HG02759 (cell line): Measurements from ENCODE around the gene SPRING1.
A peak's percentile ranks its signal among the peaks of the same experiment; 100 is the strongest.

Experiments
- ATAC-seq: cut with Tn5 transposase; IDR thresholded peaks from one replicate; pipeline ENCODE4 v1.9.1; 2021; ENCODE audit warnings: mild to moderate bottlenecking, moderate library complexity; ENCODE audit not compliant: unreplicated experiment

SPRING1 gene

DNA sequence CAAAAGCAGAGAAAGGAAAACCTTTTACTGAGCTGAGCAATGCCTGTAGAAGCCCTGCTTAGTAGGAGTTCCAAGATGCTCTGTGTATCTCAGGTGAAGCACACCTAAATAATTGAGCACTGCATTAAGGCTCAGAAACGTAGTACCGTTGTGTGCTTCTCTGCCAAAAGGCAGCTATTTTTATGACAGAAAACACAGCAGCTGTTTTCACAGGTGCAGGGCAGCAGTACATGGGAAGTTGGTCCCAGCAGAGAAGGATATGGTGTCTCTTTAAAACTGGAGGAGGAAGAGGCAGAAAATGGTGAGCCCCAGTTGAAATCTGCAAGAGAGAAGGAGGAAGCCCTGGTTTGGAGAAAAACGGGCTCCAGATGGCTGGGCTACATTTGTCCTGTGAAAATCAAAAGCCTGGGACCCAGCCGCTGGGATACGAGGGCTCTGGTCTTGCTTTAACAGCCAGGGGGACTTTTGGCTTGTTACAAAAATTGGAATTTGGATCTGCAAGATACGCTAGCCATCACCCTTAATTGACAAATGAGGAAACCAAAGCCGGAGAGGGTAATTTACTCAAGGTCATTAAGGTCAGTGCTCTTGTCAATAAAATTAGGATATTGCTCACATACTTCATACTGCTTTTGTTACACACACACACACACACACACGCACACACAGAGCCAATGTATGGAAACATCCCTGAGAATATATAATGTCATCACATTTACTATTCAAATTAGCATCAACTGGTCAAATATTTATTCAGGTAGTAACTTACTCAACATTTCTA lies 27.3 kb downstream of the SPRING1 start:
- ATAC-seq = no peak

DNA sequence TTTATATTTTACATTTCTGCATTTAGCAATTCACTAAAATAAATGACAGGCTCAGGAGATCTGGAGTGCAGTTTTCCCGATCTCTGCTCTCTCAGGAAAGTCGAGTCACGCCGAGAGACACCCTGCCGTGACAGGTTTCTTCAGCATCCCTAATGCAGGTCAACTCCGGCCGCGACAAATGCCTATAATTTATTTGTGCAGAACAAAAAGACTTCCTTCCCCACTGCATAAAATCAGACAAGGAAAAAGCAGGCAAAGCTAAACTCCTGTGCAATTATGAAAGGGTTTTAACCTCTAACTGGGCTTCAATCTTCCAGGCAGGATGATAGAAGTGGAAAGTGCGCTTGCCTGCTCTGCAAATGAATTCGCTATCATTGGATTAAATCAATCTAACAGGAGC lies 28.1 kb downstream of the SPRING1 start:
- no peak for ATAC-seq

- ATAC-seq = peak; percentile 70
Observed at GRCh38 chr12:116708826-116709756, 28.8 kb downstream of the SPRING1 start.

GRCh38 chr12:116707751-116708150 lies 30.1 kb downstream of the SPRING1 start:
- no peak for ATAC-seq

GRCh38 chr12:116703214-116703795 lies 34.6 kb downstream of the SPRING1 start:
- ATAC-seq = no peak

GRCh38 chr12:116701432-116701831 lies 36.4 kb downstream of the SPRING1 start:
- no peak for ATAC-seq

DNA sequence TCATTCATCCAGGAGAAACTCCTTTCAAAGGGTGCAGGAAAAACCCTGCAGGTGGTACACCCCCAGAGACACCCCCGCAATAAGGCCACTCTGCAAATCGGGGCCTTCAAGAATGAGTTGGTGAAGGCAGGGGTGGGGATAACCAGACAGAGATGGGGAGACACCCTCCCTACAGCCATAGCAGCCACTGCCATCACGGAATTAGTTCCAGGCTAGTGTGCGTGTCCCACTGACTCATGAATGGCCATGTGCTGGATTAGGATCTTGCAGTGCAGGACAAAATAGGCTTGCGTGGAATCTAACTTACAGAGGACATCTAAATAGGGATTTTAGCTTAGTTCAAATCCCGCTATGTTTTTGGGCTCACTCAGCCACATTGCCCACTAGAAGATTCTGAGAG lies 37.8 kb downstream of the SPRING1 start:
- no peak for ATAC-seq

DNA sequence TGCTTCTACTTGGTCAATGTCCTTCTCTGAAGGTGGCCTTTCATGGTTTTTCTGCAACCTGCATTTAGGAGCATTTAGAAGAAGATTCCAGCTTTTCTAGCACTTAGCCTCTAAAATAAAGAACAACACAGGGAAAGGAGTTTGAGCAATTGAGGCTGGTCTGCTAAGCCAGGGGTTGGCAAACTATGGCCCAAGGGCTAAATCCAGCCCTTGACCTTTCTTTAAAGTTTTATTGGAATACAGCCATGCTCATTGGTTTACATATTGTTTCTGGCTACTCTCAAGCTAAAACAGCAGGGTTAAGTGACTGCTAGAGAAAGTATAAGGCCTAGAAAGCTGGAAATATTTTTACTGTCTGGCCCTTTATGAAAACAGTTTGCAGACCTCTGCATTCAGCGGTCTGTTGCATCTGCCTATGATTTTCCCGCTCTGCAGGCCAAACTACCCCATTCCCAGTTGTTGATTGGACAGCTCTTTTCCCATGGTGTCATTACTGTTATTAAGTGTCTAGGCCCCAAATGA lies 39.3 kb downstream of the SPRING1 start:
- ATAC-seq = no peak

- ATAC-seq = no peak
Observed at GRCh38 chr12:116698116-116698515, 39.8 kb downstream of the SPRING1 start.

DNA sequence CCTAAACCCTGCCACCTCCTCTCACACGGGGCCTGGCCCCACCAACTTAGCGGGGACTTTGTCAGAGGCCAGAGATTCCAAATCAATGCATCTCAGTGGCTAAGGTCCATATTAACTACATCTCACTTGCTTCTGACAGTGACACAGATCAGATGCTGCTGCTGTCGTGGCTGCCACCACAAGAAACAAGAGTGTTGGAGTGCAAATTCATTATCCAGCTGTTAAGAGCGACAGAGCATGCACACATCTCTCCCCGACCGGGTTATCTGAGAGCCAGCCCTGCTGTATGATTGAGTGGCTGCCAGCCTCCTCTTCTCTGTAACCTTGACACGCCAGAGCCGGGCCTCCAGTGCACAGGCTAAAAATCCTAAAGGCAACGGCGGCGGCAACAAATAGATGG lies 40.2 kb downstream of the SPRING1 start:
- no peak for ATAC-seq

GRCh38 chr12:116697305-116697704 lies 40.6 kb downstream of the SPRING1 start:
- ATAC-seq = no peak

DNA sequence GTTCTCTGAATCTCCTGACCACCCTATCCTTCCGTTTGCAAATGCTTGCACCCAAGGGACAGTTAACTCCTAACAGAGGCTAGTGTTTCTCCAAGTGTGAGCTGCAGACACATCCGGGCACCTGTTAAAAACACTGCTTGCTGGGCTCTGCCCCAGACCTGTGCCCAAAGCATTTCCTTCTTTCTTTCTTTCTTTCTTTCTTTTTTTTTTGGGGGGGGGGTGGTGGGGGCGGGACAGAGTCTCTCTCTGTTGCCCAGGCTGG lies 42.5 kb downstream of the SPRING1 start:
- no peak for ATAC-seq

DNA sequence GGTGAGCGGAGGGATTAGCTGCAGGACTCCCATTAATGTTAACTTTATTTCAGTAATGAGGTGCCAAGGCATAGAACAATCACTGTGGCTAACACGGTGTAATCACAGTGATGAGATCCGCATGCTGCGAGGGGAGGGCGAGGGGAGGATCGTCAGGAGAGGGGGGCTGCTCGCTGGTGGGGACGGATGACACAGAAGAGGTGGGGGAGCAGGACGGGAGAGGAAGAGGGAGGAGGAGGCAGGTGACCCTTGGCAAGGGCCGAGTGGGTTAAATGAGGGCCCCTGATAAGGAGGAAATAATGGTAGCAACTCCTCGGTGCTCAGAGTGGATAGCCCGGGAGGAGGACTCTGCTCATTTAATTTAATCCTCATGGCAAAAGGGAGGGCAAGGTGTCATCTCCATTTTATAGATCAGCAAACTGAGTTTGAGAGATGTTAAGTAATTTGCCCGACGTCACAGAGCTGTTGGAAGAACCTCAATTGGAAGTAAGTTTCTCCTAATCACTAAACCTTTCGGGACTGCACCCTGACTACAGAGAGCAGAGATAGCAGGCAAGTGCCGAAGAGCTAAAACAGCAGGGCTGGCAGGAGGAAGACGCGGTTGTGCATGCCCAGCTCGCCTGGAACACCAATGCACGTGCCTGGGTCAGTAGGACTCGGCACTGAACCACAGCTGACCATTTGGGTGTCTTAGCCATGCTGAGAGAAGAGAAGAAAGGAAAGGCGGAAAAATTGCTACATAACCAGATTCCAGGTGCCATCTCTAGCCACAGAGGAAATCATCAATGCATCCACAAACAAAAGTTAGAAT lies 43.0 kb downstream of the SPRING1 start:
- ATAC-seq = no peak

GRCh38 chr12:116693286-116694227 lies 44.3 kb downstream of the SPRING1 start:
- ATAC-seq = no peak

DNA sequence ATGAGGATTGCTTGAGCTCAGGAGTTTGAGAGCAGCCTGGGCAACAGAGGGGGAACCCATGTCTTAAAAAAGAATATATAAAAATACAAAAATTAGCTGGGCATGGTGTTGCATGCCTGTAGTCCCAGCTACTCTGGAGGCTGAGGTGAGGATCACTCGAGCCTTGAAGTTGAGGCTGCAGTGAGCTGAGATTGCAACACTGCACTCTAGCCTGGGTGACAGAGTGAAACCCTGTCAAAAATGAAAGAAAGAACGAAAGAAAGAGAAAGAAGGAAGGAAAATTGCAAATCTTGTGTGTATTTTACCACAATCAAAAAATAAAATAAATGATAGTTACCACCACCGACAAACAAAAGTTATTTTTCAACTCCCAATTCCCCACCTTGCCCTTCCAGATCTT lies 45.3 kb downstream of the SPRING1 start:
- ATAC-seq = no peak

GRCh38 chr12:116691636-116692035 lies 46.2 kb downstream of the SPRING1 start:
- ATAC-seq = no peak

DNA sequence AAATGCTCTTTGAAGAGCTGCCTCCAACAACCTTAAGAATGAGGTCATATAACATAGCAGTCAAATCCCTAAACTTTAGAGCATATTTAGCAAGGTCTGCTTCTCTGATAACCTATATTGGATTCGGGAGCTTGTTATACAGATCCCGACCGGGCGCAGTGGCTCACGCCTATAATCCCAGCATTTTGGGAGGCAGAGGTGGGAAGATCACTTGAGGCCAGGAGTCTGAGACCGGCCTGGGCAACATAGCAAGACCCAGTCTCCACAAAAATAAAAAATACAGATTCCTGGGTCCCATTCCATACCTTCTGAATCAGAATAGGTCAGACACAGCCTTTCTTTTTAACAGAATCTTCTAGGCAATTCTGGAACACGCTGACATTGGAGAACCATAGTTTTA lies 46.7 kb downstream of the SPRING1 start:
- no peak for ATAC-seq

- ATAC-seq = no peak
Observed at GRCh38 chr12:116689979-116690744, 47.7 kb downstream of the SPRING1 start.

DNA sequence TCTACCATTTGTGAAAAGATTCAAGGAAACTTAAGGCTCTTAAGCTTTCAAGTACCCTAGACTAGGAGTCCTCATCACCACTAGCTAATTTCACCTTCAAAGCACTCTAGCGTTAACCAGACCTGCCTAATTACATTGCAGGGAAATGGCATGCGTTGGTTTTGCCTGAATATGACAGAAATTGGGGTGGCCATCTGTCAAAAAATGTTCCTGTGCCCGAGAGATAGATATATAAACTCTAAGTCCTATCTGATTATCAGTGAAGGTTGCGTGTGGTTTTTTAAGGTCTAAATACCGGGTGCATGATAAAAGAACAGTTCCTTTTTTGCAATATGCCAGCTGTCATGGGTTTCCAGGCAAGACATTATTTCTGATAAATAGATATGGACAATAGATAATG lies 48.3 kb downstream of the SPRING1 start:
- no peak for ATAC-seq
